Glutamatergic neuron (in vitro differentiated cells): Measurements from ENCODE around the gene ALDH1A2. TPM values are rescaled to one million over a fixed set of nuclear protein-coding genes. Genes with fewer than 3 reads are reported as not detected.

Experiments
- DNase-seq: peaks from one replicate; pipeline ENCODE4 v3.0.0; 2022
- H3K27ac Mint-ChIP-seq: one replicate; pipeline ENCODE4 v1.8.0; 2020; ENCODE audit warnings: mild to moderate bottlenecking, mixed read lengths, inconsistent platforms; ENCODE audit not compliant: unreplicated experiment
- H3K27me3 Mint-ChIP-seq: one replicate; pipeline ENCODE4 v1.8.0; 2020; ENCODE audit warnings: mild to moderate bottlenecking, moderate library complexity, mixed read lengths, inconsistent platforms; ENCODE audit not compliant: unreplicated experiment
- H3K36me3 Mint-ChIP-seq: one replicate; pipeline ENCODE4 v1.8.0; 2020; ENCODE audit warnings: mild to moderate bottlenecking, mixed read lengths, inconsistent platforms; ENCODE audit not compliant: unreplicated experiment
- H3K4me1 Mint-ChIP-seq: one replicate; pipeline ENCODE4 v1.8.0; 2020; ENCODE audit warnings: mild to moderate bottlenecking, low read depth, mixed read lengths, inconsistent platforms; ENCODE audit not compliant: unreplicated experiment
- H3K4me3 Mint-ChIP-seq: one replicate; pipeline ENCODE4 v1.8.0; 2020; ENCODE audit warnings: mild to moderate bottlenecking, mixed read lengths, inconsistent platforms; ENCODE audit not compliant: unreplicated experiment
- H3K9me3 Mint-ChIP-seq: one replicate; pipeline ENCODE4 v1.8.0; 2020; ENCODE audit warnings: mild to moderate bottlenecking, moderate library complexity, mixed read lengths, inconsistent platforms; ENCODE audit not compliant: unreplicated experiment
- CTCF ChIP-seq: fragments of 200-600 bp; sonication (generic); IDR thresholded peaks from one replicate; pipeline ENCODE4 v1.5.0; 2021; ENCODE audit not compliant: partially characterized antibody, unreplicated experiment
- total RNA-seq: library from RNA; stranded (reverse); fragmentation: NEBNext Ultra II Directional; extraction: Animal tissue kit (Norgen Biotek cat#: 25700); gene quantifications from one replicate; pipeline ENCODE4 v1.2.1, GENCODE V29; 2021; ENCODE audit not compliant: unreplicated experiment

ALDH1A2 gene
- total RNA-seq, 1 donor from 2014 or later: not detected

- no peak for DNase-seq
- TF ChIP-seq CTCF: no peak
- H3K27ac Mint-ChIP-seq: no peak overlapping the region
- H3K36me3 Mint-ChIP-seq: peaks cover 6% of the 10 kb centered on the region
- no peaks in the 10 kb centered on the region for H3K4me1 Mint-ChIP-seq
- H3K9me3 Mint-ChIP-seq: no peaks in the 10 kb centered on the region
- H3K4me3 Mint-ChIP-seq: no peak overlapping the region
- H3K27me3 Mint-ChIP-seq: no peaks in the 10 kb centered on the region
These were observed 71.1 kb downstream of the ALDH1A2 start for GRCh38 chr15:57994221-57995049.

GRCh38 chr15:57993409-57994145 is 71.9 kb downstream of the ALDH1A2 start:
- DNase-seq: no peak
- H3K36me3 Mint-ChIP-seq: no peaks in the 10 kb centered on the region
- no peaks in the 10 kb centered on the region for H3K4me1 Mint-ChIP-seq
- H3K4me3 Mint-ChIP-seq: no peak overlapping the region
- no peak overlapping the region for H3K27ac Mint-ChIP-seq
- TF ChIP-seq CTCF: no peak
- peaks cover 2% of the 10 kb centered on the region for H3K27me3 Mint-ChIP-seq
- no peaks in the 10 kb centered on the region for H3K9me3 Mint-ChIP-seq

GRCh38 chr15:57992761-57993355 is 72.7 kb downstream of the ALDH1A2 start:
- Mint-ChIP-seq H3K27me3 (peaks cover 2% of the 10 kb centered on the region), H3K4me3 (no peak overlapping the region), H3K36me3 (no peaks in the 10 kb centered on the region), H3K27ac (no peak overlapping the region), H3K4me1 (no peaks in the 10 kb centered on the region), H3K9me3 (no peaks in the 10 kb centered on the region)
- no peak for TF ChIP-seq CTCF
- DNase-seq: no peak

- Mint-ChIP-seq H3K9me3 (peaks cover 3% of the 10 kb centered on the region), H3K36me3 (peaks cover 4% of the 10 kb centered on the region), H3K4me1 (peaks cover under 1% of the 10 kb centered on the region), H3K27ac (no peak overlapping the region), H3K4me3 (no peak overlapping the region), H3K27me3 (no peaks in the 10 kb centered on the region)
- no peak for DNase-seq
- no peak for TF ChIP-seq CTCF
These were observed 92.0 kb downstream of the ALDH1A2 start for GRCh38 chr15:57973534-57973933.
